GM19025 (cell line): ENCODE results near the gene NEB.
"Not testable (repeated sequence)": the region's sequence is repeated elsewhere in the genome, so short reads cannot be mapped to it uniquely, and the experiment has no call there.

Source experiments
- ATAC-seq: cut with Tn5 transposase; IDR thresholded peaks from one replicate; pipeline ENCODE4 v1.9.1; 2021; ENCODE audit warnings: mild to moderate bottlenecking, low read depth, moderate library complexity; ENCODE audit not compliant: unreplicated experiment

Gene NEB

DNA sequence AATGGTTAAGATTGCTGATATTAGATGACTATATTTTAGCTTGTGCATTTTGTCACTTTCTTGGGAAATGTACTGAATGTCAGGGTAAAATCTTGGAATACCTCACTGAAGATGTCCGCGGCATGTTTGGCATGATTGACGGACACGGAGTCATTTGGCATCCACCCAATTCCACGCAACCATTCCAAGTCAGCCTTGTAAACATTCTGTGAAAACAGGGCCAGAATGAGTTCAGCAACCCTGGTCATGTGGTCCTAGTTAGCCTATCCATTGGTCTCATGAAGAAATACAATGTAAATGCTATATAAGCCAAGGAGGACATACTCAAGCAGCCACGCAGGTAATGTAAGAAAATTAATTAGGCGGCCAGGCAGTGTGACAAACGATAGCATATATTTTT lies 165.1 kb downstream of the NEB start:
- no peak for ATAC-seq

DNA sequence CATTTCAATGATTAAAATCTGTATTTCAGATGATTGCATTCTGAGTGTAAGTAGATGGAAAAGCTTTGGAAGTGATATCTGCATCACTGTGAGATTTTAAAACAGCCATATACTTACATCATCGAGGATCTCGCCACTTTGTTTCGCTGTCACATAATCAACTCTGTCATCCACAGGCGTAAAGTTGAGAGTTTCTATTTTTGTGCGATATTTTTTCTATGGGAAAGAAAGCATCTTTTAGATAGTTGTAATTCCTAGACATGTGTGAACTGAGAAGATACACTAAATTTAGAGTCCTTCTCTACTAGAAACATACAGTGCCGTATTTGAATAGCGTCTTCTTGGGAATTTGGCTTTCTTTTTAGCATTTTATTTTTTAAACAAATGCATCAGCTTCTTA lies 165.8 kb downstream of the NEB start:
- no peak for ATAC-seq

DNA sequence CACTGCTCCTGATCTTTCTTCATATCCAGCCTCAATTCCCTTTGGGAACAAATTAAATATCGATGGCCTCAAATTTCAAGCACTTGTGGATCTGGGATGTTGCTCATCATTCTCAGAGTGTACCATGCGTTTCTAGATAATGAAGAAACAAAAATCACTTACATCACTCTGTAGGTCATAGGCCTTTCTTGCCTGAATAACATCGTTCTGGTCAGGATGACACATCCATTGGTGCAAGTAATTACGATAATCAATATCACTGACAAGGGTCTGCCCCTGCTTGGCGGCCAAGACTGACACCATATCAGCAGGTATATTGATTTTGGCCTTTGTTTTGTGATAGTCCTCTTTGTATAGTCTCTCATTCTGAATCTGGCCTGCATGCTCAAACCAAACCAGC lies 167.3 kb downstream of the NEB start:
- no peak for ATAC-seq

DNA sequence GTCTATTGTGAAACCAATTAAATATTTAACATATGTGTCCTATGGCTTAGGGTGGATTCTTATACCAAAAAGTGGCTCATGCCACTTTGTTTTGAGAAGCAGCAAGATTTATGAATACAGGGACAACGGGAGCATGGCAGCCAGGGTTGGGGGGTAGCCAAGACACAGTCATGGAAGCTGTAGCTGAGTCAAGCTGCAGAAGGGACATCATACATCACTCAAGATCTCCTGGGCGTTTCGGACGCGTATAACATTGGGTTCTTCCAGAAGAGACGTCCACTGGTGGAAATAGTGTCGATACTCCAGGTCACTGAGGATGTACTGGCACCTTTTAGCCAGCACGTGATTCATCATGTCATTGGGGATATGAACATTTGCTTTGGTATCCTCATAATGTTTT lies 171.9 kb downstream of the NEB start:
- ATAC-seq = no peak

DNA sequence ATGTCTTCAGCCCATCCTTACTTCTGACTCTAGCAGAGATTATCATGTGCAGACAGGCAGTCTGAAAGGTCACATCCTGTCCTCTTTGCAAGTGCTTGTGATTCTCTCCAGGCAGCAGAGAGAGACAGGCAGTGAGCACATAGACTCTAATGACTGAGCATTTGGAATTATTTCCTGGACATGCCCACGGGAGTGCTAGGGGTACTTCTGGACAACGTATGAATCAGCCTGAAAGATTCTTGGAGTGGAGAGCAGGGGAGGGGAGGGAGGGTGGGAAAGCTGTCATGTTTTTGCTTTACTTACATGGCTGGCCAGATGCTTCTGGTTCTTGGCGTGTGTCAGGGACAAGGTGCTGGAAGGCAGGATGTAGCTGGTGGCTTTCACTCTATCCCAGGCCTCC lies 174.0 kb downstream of the NEB start:
- no peak for ATAC-seq

DNA sequence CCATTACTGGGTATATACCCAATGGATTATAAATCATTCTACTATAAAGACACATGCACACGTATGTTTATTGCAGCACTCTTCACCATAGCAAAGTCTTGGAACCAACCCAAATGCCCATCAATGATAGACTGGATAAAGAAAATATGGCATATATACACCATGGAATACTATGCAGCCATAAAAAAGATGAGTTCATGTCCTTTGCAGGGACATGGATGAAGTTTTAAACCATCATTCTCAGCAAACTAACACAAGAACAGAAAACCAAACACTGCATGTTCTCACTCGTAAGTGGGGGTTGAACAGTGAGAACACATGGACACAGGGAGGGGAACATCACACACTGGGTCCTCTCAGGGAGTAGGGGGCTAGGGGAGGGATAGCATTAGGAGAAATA lies 174.8 kb downstream of the NEB start:
- not testable (repeated sequence) for ATAC-seq

DNA sequence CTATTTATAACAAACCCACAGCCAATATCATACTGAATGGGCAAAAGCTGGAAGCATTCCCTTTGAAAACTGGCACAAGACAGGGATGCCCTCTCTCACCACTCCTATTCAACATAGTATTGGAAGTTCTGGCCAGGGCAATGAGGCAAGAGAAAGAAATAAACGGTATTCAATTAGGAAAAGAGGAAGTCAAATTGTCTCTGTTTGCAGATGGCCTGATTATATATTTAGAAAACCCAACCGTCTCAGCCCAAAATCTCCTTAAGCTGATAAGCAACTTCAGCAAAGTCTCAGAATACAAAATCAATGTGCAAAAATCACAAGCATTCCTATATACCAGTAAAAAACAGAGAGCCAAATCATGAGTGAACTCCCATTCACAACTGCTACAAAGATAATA lies 176.4 kb downstream of the NEB start:
- not testable (repeated sequence) for ATAC-seq

DNA sequence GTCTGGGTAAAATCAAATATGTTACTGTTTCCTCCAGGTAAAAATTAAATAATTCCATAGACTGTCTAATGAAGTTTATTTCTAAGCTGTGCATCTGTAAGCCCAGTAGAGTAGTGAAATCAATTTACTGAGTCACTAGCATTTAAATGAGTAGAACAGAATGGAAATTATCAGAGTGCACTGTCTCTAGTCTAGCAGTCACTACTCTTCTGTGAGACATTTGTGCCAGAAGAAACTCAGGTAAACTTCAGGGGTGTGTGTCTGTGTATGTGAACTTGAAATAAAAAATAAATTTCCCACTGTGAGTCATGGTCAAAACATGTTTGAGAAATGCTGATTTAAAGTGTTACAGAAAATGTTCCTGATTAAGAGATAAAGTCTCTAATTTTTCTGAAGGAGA lies 178.2 kb downstream of the NEB start:
- ATAC-seq = no peak

DNA sequence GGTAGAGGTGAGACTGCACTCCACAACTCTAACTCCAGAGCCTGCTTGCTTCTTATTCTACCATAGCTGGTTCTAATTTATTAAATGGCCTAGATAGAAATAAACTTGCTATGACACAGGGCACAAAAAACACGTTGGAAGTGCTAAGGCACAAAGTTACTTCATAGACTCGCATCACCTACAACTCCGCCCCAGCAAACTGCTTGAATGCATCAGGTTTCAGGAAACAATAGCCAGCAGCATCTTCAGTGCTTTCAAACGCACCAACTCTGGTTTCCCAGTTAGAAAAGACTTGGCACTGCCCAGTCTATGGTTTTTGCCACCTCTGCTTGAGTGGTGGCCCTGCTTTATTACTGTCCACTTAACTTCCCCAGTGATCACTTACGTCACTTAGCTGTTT lies 182.0 kb downstream of the NEB start:
- no peak for ATAC-seq

DNA sequence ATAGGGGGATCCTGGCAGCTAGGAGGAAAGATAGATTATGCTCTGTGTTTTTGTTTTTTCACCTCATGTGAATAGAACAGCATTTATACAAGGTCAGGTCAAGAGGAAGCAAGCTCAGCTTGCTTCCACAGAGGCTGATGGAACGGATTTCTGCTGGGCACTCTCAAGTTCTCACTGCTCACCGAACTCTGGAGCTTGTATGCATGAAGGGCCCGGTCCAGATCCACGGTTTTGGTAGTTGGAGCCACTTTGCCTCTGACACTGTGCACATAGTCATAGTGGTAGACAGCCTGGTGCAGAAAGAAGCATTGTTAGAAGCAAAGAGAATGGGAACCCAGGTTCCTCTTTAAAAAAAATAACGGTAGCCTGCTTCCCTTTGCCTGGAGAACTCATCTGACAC lies 182.7 kb downstream of the NEB start:
- ATAC-seq = no peak

DNA sequence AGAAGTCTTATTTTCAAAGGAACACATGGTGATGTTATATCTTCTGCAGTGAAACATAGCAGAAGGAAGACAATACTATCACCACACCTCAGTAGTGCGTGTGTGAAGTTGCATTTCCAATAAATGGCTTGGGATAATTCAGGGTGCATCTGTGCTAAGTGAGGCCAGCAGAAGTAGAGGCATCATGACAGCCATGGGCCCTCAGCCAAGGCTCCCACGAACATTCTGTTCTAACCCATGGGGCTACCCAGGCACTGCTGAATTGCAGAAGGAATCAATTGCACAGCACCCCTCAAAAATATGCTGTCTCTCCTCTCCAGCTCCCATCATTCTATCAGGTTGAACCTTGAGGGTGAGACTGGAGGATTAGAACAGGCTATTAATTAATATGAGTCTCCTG lies 185.1 kb downstream of the NEB start:
- ATAC-seq = no peak

DNA sequence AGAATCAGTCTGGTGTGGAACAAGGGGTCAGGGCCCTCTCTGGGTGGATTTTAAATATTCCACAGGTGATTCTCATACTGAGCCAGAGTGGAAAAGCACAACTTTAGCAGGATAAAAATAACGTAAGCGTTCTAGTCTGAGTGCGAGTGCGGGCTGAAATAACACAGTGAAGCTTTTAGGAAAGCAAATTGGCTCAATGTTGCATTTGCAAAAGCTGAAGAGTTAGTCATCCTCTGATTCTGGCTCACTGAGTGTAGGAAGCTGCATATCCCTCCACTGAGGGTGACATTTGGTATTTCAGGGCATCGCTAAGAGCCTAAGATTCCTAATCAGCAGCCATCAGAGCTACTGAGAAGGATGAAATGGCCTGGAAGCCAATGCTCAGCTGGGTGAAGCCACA lies 189.8 kb downstream of the NEB start:
- ATAC-seq = no peak

DNA sequence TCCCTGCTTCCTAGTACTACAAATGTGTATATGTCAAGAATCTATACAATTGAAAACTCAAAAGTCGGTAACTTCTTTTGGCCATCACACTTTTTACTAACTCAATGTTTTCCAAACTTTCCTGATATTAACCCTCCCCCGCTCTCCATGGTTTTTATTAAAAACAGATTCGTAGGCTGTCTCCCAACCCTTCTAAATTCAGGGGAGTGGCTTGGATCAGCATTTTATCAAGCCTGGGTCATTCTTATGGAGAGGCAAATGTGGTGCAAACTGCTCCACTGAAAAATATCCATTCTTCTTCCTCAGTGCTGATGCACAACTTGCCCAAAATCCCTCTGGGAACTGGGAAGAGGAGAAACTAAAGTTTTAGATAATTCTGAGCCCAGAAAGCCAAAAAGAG lies 190.4 kb downstream of the NEB start:
- no peak for ATAC-seq

DNA sequence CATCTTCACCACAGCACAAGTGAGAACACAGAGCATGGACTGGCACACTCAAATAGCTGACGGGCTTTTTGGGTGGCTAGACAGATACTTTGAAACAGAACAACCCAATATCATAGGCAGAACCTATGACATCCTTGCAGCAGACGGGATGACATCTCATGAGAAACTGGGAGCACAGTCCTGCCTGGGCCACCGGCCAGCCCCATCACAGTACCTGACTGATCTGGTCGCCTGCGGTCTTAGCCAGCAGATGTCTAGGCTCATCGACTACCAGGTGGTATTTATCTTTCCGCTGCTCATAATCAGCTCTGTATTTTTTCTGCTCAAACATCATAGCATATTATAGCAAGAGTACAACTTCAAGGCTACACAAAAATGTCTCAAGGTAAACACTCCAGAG lies 200.3 kb downstream of the NEB start:
- ATAC-seq = no peak

DNA sequence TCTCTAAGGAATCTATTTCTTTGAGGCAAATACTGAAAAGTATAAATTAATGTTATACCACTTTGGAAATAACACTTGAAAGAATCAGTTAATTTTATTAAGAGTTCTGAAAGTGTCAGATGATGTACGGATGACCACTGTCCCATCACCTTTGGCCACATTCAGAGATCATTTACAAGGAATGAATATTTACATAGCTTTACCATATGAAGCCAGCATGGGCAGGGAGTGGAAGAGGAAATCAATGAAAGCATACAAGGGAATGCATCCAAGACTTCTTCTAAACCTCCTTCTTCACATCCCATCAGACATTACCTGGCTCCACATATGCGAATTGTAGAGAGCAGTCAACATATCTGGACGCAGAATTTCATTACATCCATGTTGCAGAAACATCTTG lies 201.1 kb downstream of the NEB start:
- ATAC-seq = no peak

DNA sequence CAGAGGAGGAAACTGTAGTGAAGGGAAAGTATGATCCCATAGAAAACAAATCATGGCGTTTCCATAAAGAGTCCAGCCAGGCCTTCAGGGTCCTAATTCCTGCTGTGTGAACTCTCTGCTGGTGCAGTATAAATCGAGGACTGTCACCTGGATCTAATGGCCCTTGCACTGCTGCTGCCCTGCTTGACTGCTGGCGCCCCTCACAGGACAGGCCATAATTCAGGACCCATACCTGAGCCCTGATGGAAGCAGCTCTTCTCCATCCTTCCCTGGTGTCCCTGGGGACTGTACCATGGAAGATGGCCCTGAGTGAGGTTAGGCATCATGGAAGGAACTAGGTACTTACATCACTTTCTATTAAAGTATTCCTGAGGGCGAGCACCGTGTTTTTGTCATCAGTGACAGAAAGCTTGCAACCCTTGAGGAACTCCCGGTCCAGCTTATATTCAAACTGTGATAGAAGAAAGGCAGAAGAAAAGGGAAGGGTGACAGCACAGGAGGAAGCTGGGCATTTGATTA lies 207.6 kb downstream of the NEB start:
- ATAC-seq = no peak

DNA sequence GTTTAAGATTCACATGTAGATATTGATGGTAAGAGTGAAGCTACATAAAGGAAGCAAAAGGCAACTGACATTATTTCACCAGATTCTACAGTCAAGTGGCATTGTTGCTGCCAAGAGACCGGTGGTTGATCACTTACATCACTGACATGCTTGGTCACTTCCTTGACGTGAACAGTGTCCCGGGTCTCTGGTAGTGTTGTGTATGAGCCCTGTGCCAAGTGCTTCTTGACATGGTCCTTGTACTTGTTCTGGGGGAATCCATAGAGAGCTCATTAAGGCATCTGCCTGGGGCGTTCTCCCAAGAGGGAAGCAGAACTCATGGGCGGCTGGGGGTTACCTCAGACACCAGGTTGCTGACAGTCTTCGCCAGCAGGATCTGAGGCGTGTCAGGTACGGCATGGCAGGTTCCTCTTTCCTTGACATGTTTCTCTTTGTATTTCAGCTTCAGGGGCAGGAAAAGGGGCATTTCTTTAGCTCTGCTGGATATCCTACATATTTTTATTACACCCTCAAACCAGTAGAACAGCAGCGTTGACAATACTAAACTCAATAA lies 208.4 kb downstream of the NEB start:
- ATAC-seq = no peak

DNA sequence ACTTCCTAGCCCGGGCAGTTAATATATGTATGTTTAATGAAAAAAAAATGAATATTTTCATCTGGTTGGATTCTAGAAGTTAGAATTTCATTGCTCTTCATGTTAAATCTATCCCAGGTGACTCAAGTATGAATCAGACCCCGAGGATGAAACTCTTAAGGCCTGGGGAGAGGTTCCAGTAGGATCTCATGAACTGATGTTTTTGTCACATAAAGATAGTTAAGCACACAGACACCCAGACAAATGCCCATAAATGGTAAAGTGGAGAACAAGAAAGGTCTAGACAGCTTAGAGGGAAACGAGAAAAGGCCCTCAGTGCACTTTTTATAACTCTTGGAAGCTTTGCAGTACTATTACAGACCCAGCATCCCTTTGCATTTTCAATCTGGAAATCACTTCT lies 210.4 kb downstream of the NEB start:
- no peak for ATAC-seq

DNA sequence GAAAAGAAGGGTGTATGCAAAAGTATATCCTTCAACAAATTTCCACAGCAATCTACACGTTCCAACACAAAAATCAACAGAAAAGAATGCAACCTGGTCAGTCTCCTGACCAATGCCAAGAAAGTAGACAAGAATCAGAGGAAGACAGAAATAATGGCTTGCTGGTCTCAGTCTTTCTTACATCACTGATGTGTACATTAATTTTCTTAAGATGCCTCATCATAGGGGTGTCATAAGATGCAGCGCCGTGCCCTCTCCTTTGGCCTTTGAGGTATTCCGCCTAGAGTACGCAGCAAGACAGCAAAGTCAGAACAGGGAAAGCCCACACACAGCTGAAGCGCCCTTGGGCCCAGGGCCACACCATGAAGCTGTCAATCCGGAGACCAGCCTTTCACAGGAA lies 211.7 kb downstream of the NEB start:
- no peak for ATAC-seq

DNA sequence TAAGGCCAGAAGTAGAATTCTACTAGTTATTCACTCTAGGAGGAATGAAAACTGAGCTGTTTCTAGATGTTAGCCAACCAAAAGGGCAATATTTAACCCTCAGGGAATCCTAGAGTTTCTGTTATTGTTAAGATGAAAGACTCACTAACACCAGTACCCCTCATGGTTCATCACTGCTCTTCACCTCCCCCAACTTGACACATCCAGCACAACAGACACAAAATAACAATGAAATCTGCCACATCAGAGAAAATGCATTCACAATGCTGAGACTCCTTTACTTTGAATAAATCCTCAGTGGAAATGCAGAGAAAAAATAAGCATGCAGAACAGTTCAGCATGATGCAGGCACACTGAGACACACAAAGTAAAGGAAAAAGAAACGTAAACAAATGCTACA lies 213.3 kb downstream of the NEB start:
- no peak for ATAC-seq

DNA sequence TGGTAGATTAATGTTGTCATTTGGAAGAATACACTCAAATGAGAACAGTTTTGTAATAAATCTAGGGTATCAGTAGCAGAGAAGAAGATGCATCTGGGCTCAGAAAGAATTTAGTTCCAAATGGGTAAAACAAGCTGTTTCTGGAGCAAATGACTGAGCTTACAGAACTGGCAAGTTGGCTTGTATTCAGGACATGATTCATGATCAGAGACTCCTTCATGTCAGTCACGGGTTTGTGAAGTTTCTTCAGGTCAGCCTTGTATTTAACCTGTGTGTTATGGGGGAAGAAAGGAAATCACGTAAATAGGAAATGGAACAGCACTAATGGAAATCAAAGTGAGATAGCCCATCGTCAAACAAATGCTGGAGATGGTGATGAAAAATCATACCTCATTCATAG lies 215.5 kb downstream of the NEB start:
- no peak for ATAC-seq

DNA sequence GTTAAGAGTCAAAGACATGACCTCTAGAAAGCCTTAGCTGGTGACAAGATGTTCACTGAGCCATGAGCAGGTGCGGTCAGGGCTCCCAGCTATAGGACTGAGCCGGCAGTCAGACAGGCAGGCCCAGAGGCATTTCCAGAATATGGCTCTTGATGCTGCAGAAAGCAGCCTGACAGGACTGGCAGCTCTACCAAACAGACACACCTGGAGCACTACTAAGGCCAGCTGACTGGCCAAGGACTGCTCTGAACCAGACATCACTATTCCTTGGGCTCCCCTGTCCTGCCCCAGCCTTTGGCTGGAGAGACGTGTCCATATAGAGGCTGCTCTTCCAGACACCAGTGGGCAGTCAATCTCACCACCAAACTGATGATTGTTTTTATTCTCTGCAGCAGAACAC lies 225.8 kb downstream of the NEB start:
- ATAC-seq = no peak

DNA sequence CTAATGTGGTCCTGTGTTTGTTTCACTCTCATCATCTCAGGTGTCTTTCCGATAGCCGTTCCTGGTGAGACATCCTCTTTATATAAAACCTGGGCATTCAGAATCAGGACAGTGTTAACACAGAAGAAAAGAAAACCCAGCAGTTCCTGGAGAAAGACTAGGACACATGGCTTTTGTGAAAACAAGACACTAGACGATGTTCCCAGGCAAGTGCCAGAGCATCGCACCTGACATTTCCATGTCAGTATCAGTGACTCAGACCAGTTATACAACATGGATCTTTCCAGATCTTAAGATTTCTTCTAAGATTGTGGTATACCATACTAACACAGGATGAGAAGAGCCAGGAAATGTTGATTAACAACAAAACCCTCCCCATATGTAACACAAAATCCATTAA lies 228.1 kb downstream of the NEB start:
- ATAC-seq = no peak
